Right lobe of liver (tissue), 6 donors: Measurements from ENCODE around the gene DEPDC5. TPM values are rescaled to one million over a fixed set of nuclear protein-coding genes. Genes with fewer than 3 reads are reported as not detected.
A peak's percentile ranks its signal among the peaks of the same experiment; 100 is the strongest.

ENCODE experiments used
- ATAC-seq, 4 donors: fragments of 200-7000 bp; cut with Tn5 transposase; one replicate each; pipeline ENCODE4 v1.9.1; 2020; ENCODE audit warnings: mild to moderate bottlenecking in 4 of 4, moderate library complexity in 4 of 4
- DNase-seq, 3 donors: peaks; one replicate each; pipeline ENCODE4 v3.0.0-alpha.2; 2020
- H3K27ac ChIP-seq, 3 donors: fragments of 200-600 bp; one replicate each; pipeline ENCODE4 v1.8.0; 2022
- H3K27me3 ChIP-seq, 2 donors: fragments of 200-600 bp; one replicate each; pipeline ENCODE4 v1.8.0; 2022
- H3K36me3 ChIP-seq, 4 donors: fragments of 200-600 bp; sonication (generic) in 1 of 4; one replicate each; pipeline versions ENCODE4 v1.5.1 to v1.8.0; 2017 to 2022; ENCODE audit warnings: control low read depth in 1 of 4
- H3K4me1 ChIP-seq, 4 donors: fragments of 200-600 bp; sonication (generic) in 1 of 4; one replicate each; pipeline versions ENCODE4 v1.5.1 to v1.8.0; 2017 to 2022; ENCODE audit warnings: control low read depth in 1 of 4
- H3K4me3 ChIP-seq, 3 donors: fragments of 200-600 bp; one replicate each; pipeline ENCODE4 v1.8.0; 2022
- H3K9me3 ChIP-seq, 4 donors: fragments of 200-600 bp; sonication (generic) in 1 of 4; one replicate each; pipeline versions ENCODE4 v1.5.1 to v1.8.0; 2017 to 2022; ENCODE audit warnings: control low read depth in 1 of 4
- POLR2A ChIP-seq: fragments of 450-650 bp; IDR thresholded peaks from one replicate; pipeline ENCODE4 v1.6.1; 2017; ENCODE audit warnings: antibody characterized with exemption, mild to moderate bottlenecking
- WGBS: methylation state at CpG from one replicate; pipeline ENCODE4 v1.1.6; 2018; ENCODE audit warnings: low coverage, low lambda C conversion rate; ENCODE audit not compliant: insufficient coverage; ENCODE audit errors: missing lambda C conversion rate; 5-methylcytosine and 5-hydroxymethylcytosine counted together
- intact Hi-C, 2 donors: fragments of 100-400 bp; cut with DNase I; formaldehyde crosslinking; loops; one replicate each; pipeline versions ENCODE4 v1.11.2 to v1.14.1; 2022
- total RNA-seq, 6 experiments: library from RNA; depleted of rRNA in 2 of 6; stranded (reverse); fragments of >200 nt in 2 of 6; fragmentation: NEBNext Ultra II Directional in 3 of 6; extraction: Animal tissue kit (Norgen Biotek cat#: 25700) in 3 of 6; gene quantifications; one replicate each; pipeline versions ENCODE4 v1.1.0 to v1.2.4, GENCODE V29; 2016 to 2023
- TF ChIP-seq, protein P1 (sequence below), 4 donors: fragments of 200-600 bp in 3 of 4; fragments of 450-650 bp in 1 of 4; IDR thresholded peaks; one replicate each; pipeline versions ENCODE4 v1.5.1 to v1.8.0; 2016 to 2022; ENCODE audit warnings: antibody characterized with exemption in 4 of 4, mild to moderate bottlenecking in 2 of 4
- donor health status: DM: no; HTN: yes; CAD: no.
- donor health status: DM: no; HTN: no; CAD: no.
- donor health status: DM: no; HTN: no; CAD: no.
- donor health status: DM: no; HTN: yes; CAD: no.
- donor health status: DM: no; HTN: yes; CAD: no.

Gene DEPDC5
- total RNA-seq, 6 experiments from 2014 or later = 9.1 to 22.9 (median 14.6) TPM

DNA sequence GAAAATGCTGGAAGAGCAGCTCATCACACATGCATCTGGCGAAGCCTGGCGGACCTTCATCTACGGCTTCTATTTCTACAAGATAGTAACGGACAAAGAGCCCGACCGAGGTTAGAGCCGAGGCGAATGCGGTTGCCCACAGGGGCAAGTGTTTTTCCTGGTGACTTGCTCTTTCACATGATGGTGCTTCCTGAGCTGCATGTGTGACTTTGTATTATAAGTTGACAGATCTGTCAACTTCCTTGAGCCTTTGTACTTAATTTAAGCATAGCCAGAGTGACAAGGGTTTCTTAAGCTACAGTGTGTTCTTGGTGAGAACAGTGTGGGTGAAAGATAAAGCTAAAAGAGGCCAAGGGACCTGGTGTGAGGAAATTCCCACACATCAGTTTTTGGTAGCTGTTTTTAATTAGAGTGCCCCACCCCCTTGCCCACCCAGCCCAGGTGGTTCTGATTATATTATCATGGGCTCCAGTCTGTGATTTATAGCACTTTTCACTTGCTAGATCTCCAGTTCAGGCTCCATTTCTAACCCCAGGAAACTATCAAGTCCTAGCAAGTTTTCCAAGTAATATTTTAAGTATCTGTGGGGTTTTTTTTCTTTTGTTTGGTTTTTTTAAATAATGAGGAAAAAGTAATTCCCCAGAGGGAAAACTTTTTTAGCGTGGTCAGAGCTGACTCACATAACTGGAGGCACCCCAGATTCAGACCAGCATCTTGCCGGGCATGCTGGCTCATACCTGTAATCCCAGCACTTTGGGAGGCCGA lies 122.5 kb downstream of the DEPDC5 start:
- DNase-seq = no peak
- Histone ChIP-seq H3K4me3 (no peak overlapping the region), H3K9me3 (no peaks in the 10 kb centered on the region), H3K27me3 (no peaks in the 10 kb centered on the region), H3K4me1 (no peaks in the 10 kb centered on the region), H3K27ac (no peak overlapping the region), H3K36me3 (peaks cover 0 to 58% (median 9%) of the 10 kb centered on the region in 4 donors)
- TF ChIP-seq, protein P1, sequence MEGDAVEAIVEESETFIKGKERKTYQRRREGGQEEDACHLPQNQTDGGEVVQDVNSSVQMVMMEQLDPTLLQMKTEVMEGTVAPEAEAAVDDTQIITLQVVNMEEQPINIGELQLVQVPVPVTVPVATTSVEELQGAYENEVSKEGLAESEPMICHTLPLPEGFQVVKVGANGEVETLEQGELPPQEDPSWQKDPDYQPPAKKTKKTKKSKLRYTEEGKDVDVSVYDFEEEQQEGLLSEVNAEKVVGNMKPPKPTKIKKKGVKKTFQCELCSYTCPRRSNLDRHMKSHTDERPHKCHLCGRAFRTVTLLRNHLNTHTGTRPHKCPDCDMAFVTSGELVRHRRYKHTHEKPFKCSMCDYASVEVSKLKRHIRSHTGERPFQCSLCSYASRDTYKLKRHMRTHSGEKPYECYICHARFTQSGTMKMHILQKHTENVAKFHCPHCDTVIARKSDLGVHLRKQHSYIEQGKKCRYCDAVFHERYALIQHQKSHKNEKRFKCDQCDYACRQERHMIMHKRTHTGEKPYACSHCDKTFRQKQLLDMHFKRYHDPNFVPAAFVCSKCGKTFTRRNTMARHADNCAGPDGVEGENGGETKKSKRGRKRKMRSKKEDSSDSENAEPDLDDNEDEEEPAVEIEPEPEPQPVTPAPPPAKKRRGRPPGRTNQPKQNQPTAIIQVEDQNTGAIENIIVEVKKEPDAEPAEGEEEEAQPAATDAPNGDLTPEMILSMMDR (IDR thresholded peaks at IDR 0.05) = no peak
- no peak for TF ChIP-seq POLR2A
- ATAC-seq = no peak
- WGBS = 80% methylated on average over 8 of the region's 12 CpGs
- intact Hi-C loops = no loop called here

DNA sequence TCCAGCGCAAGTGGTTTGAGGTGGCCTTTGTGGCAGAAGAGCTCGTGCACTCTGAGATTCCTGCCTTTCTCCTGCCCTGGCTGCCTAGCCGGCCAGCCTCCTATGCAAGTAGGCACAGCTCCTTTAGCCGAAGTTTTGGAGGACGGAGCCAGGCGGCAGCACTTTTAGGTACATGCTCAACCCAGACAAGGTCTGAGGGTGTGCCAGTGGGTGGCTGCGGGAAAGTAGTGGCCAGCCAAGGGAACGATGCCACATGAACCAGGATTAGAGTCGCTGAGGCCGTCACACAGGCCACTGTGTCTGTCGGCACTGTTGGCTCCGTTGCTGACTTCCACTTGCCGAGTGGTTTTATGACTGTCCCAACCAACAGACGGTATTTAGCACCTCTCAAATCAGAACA lies 125.8 kb downstream of the DEPDC5 start:
- DNase-seq (no peak), ATAC-seq (no peak)
- Histone ChIP-seq H3K27ac (no peak overlapping the region), H3K36me3 (peaks cover 0 to 44% (median 6%) of the 10 kb centered on the region in 4 donors), H3K4me3 (no peak overlapping the region), H3K4me1 (no peaks in the 10 kb centered on the region), H3K9me3 (no peaks in the 10 kb centered on the region), H3K27me3 (no peaks in the 10 kb centered on the region)
- WGBS = 95% methylated on average over 9 of the region's 14 CpGs
- intact Hi-C loops = no loop called here
- TF ChIP-seq POLR2A = no peak
- TF ChIP-seq, protein P1 (IDR thresholded peaks at IDR 0.05) = no peak

DNA sequence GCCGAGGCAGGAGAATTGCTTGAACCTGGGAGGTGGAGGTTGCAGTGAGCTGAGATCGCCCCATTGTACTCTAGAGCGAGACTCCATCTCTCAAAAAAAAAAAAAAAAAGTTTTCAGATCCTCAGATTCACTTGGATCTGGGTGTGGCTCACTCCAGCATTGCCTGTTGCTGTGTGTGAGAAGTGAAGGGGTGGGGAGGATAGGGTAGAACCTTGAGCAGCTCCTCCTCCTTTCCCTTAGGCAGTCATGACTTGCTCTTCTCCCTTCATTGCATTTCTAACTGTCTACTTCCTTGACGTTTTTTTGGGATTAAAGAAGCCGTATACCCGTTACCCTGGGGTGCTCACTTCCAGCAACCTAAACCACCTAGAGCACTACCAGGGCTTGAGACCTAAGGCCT lies 127.4 kb downstream of the DEPDC5 start:
- intact Hi-C loops = no loop called here
- 88% methylated on average over 5 of the region's 6 CpGs for WGBS

DNA sequence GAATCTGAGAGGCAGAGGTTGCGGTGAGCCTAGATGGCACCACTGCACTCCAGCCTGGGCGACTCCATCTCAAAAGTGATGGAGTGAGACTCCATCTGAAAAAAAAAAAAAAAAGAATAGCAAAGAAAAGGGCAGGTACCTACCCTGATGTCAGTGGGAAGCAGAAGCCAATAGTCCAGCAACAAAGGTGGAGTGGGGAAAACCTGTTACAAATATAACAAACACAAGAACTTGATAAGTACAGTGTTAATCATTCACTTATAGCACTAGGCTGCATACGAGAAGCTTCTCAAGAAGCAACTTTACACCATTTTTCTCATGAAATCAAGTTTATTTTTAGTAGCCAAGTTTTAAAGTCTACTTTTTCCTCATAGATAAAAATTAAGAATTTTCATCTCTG lies 128.0 kb downstream of the DEPDC5 start:
- no peaks in the 10 kb centered on the region for H3K9me3 ChIP-seq
- peaks cover 0 to 22% (median 0%) of the 10 kb centered on the region in 4 donors for H3K36me3 ChIP-seq
- 64% methylated on average over 2 of the region's 3 CpGs for WGBS
- no peak overlapping the region for H3K27ac ChIP-seq
- ATAC-seq (peak in 1 of 4 donors; percentile 55), DNase-seq (no peak)
- no peaks in the 10 kb centered on the region for H3K4me1 ChIP-seq
- no peak overlapping the region for H3K4me3 ChIP-seq
- intact Hi-C loops = no loop called here
- H3K27me3 ChIP-seq = no peaks in the 10 kb centered on the region
- TF ChIP-seq, protein P1 (IDR thresholded peaks at IDR 0.05) = no peak
- no peak for TF ChIP-seq POLR2A

More for the DNA sequence above, 127.4 kb downstream of the DEPDC5 start:
- Histone ChIP-seq H3K4me1 (no peaks in the 10 kb centered on the region), H3K4me3 (no peak overlapping the region), H3K27me3 (no peaks in the 10 kb centered on the region), H3K27ac (no peak overlapping the region), H3K9me3 (no peaks in the 10 kb centered on the region), H3K36me3 (peaks cover 0 to 28% (median 1%) of the 10 kb centered on the region in 4 donors)
- DNase-seq = no peak
- no peak for ATAC-seq
- no peak for TF ChIP-seq POLR2A
- TF ChIP-seq, protein P1 (IDR thresholded peaks at IDR 0.05) = no peak
